Measurements from ENCODE around the gene WDR38. TPM values are rescaled to one million over a fixed set of nuclear protein-coding genes. Genes with fewer than 3 reads are reported as not detected.

The WDR38 gene, protein sequence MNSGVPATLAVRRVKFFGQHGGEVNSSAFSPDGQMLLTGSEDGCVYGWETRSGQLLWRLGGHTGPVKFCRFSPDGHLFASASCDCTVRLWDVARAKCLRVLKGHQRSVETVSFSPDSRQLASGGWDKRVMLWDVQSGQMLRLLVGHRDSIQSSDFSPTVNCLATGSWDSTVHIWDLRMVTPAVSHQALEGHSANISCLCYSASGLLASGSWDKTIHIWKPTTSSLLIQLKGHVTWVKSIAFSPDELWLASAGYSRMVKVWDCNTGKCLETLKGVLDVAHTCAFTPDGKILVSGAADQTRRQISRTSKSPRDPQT
- total RNA-seq, result not detected
- not detected for polyA plus RNA-seq
- long read RNA-seq, donor 1, result 0 reads
- long read RNA-seq, donor 2, partial matches to known transcripts, result 1,515 of 1,526 reads
- long read RNA-seq, donor 2, other reads (novel, unspliced or antisense), result 11 of 1,526 reads
- long read RNA-seq, donor 3, partial matches to known transcripts, result 1,470 of 1,475 reads
- long read RNA-seq, donor 3, other reads (novel, unspliced or antisense), result 5 of 1,475 reads
- long read RNA-seq, donor 4, partial matches to known transcripts, result 307 of 307 reads
- long read RNA-seq, donor 4, other reads (novel, unspliced or antisense), result 0 of 307 reads
- long read RNA-seq, donor 5, result 0 reads
- long read RNA-seq, donor 6, partial matches to known transcripts, result 4,328 of 4,378 reads
- long read RNA-seq, donor 6, other reads (novel, unspliced or antisense), result 50 of 4,378 reads
- long read RNA-seq, donor 7, partial matches to known transcripts, result 2,804 of 2,818 reads
- long read RNA-seq, donor 7, other reads (novel, unspliced or antisense), result 14 of 2,818 reads
- long read RNA-seq, donor 8, partial matches to known transcripts, result 915 of 2,527 reads
- long read RNA-seq, donor 8, other reads (novel, unspliced or antisense), result 1,612 of 2,527 reads
- long read RNA-seq, donor 9, partial matches to known transcripts, result 1,098 of 2,600 reads
- long read RNA-seq, donor 9, other reads (novel, unspliced or antisense), result 1,502 of 2,600 reads
- long read RNA-seq, donor 10, partial matches to known transcripts, result 1,192 of 1,198 reads
- long read RNA-seq, donor 10, other reads (novel, unspliced or antisense), result 6 of 1,198 reads

DNA sequence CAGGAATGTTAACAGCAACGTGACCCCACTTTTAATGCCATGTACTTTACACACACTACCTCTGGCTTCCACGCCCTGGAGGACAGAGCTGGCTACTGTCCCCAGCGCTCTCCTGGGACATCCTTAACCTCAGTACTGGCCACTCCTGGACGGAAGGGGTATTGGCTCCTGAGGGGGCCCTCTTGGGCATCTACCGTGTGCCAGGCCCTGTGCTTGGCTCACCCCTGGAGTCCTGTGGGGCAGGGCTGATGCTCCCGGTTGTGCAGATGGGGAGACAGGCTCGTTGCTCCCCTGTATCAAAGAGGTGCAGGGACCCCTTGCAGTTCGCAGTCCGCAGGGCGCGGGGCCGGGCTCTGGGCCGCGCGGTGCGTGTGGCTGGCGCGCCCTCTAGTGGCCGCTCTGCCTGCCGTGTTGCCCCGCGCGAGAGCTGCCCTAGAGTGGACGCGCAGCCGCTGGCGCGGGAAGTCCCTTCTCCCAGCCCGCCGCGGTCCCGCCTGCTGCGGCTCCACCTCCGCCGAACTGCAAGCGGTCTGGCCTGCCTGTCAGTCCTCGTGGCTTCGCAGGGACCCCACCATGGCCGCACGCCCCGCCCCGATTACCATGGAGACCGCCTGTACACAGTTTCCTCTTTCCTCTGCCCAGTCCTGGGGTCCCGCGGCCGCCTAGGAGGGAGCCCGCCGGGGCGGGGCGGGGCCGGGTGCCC, at the start of gene WDR38:
TSS of gene WDR38 (plus strand) at position 632 of the 703 bp plus-strand sequence. CDS start 72 bp downstream, outside the sequence.
- Histone ChIP-seq H3K36me3 (peaks cover 12 to 21% (median 19%) of the 10 kb centered on the region in 4 donors), H3K9me3 (no peaks in the 10 kb centered on the region), H3K4me3 (peak within 1 kb of the TSS; percentile 43 to 58 (median 46)), H3K27me3 (peaks cover 0 to 3% (median 0%) of the 10 kb centered on the region in 3 donors), H3K27ac (peak within 1 kb of the TSS in 4 of 5 donors; percentile 27 to 73 (median 35)), H3K4me1 (peaks cover 10 to 19% (median 16%) of the 10 kb centered on the region in 4 donors)
- TF ChIP-seq, protein P1, sequence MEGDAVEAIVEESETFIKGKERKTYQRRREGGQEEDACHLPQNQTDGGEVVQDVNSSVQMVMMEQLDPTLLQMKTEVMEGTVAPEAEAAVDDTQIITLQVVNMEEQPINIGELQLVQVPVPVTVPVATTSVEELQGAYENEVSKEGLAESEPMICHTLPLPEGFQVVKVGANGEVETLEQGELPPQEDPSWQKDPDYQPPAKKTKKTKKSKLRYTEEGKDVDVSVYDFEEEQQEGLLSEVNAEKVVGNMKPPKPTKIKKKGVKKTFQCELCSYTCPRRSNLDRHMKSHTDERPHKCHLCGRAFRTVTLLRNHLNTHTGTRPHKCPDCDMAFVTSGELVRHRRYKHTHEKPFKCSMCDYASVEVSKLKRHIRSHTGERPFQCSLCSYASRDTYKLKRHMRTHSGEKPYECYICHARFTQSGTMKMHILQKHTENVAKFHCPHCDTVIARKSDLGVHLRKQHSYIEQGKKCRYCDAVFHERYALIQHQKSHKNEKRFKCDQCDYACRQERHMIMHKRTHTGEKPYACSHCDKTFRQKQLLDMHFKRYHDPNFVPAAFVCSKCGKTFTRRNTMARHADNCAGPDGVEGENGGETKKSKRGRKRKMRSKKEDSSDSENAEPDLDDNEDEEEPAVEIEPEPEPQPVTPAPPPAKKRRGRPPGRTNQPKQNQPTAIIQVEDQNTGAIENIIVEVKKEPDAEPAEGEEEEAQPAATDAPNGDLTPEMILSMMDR (IDR thresholded peaks at IDR 0.05), result peak in 5 of 7 experiments; percentile 89 to 99 (median 98)
- TF ChIP-seq POLR2A (IDR thresholded peaks at IDR 0.05) (no peak), EP300 (IDR thresholded peaks at IDR 0.05) (no peak), POLR2AphosphoS5 (IDR thresholded peaks at IDR 0.05) (peak in 1 of 3 donors; percentile 21)
- 1 to 11% (median 1%) methylated on average over 3 to 51 of the region's 51 CpGs for WGBS, 5 donors
- intact Hi-C loops (cut with DNase I; ENCODE audit: low total_unique reads), result loop anchor here (5.0 kb wide), 1 partner anchor 81 kb away; the partner anchor contains the start of gene NR6A1
- DNase-seq, result peak; percentile 78 to 91

- intact Hi-C loops (cut with DNase I; ENCODE audit: low total_unique reads), result no loop called here
- WGBS, 5 donors, result 91 to 98% (median 94%) methylated on average over 7 to 8 of the region's 8 CpGs
- Histone ChIP-seq H3K4me1 (no peaks in the 10 kb centered on the region), H3K9me3 (no peaks in the 10 kb centered on the region), H3K4me3 (no peak overlapping the region), H3K27me3 (no peaks in the 10 kb centered on the region), H3K36me3 (peaks cover 0 to 13% (median 0%) of the 10 kb centered on the region in 4 donors), H3K27ac (no peak overlapping the region)
- no peak for DNase-seq
- TF ChIP-seq POLR2AphosphoS5 (IDR thresholded peaks at IDR 0.05), result no peak
- TF ChIP-seq EP300 (IDR thresholded peaks at IDR 0.05), result no peak
- TF ChIP-seq POLR2A (IDR thresholded peaks at IDR 0.05), result no peak
- TF ChIP-seq, protein P1 (IDR thresholded peaks at IDR 0.05), result no peak
These were observed 49.3 kb upstream of the WDR38 start for GRCh38 chr9:124803911-124804310.

GRCh38 chr9:124805186-124805585, 48.1 kb upstream of the WDR38 start:
- H3K4me3 ChIP-seq, result no peak overlapping the region
- H3K27ac ChIP-seq, result no peak overlapping the region
- H3K36me3 ChIP-seq, result peaks cover 0 to 19% (median 0%) of the 10 kb centered on the region in 4 donors
- intact Hi-C loops (cut with DNase I; ENCODE audit: low total_unique reads), result no loop called here
- no peak for DNase-seq
- 64 to 81% (median 76%) methylated on average over 4 of the region's 4 CpGs for WGBS, 5 donors
- no peaks in the 10 kb centered on the region for H3K27me3 ChIP-seq
- H3K9me3 ChIP-seq, result no peaks in the 10 kb centered on the region
- TF ChIP-seq POLR2AphosphoS5 (IDR thresholded peaks at IDR 0.05) (no peak), POLR2A (IDR thresholded peaks at IDR 0.05) (no peak), EP300 (IDR thresholded peaks at IDR 0.05) (no peak)
- TF ChIP-seq, protein P1 (IDR thresholded peaks at IDR 0.05), result no peak
- H3K4me1 ChIP-seq, result no peaks in the 10 kb centered on the region
